OCI-LY7 (cell line): Measurements from ENCODE around the gene MED22. TPM values are rescaled to one million over a fixed set of nuclear protein-coding genes. Genes with fewer than 3 reads are reported as not detected.
A peak's percentile ranks its signal among the peaks of the same experiment; 100 is the strongest.

Experiments
- BruUV-seq: library from RNA; stranded (reverse); fragments of 400-500 nt; replicated peaks from 2 replicates; lab custom pipeline; 2021; lab: Mats Ljungman, UMichigan
- CTCF ChIA-PET: fragments of 300-600 bp; sonication (Branson Sonifier 250); formaldehyde crosslinking; loops from one replicate; lab custom pipeline; 2022; ENCODE audit warnings: antibody characterized with exemption; ENCODE audit not compliant: unreplicated experiment; lab: Charles Lee
- POLR2A ChIA-PET: fragments of 300-600 bp; sonication (Branson Sonifier 250); formaldehyde crosslinking; loops from one replicate; lab custom pipeline; 2022; ENCODE audit warnings: antibody characterized with exemption; lab: Charles Lee
- DNase-seq: peaks from one replicate; pipeline ENCODE4 v3.0.0-alpha.2; 2015; ENCODE audit warnings: low spot score
- H2AFZ ChIP-seq: fragments of 200-600 bp; sonication (generic), shearing (Covaris generic); 2 replicates; pipeline ENCODE4 v1.6.1; 2014; ENCODE audit warnings: mild to moderate bottlenecking, antibody characterized with exemption, low read length, moderate library complexity
- H3K27ac ChIP-seq: fragments of 200-600 bp; sonication (generic); 2 replicates; pipeline ENCODE4 v1.5.1; 2014; ENCODE audit warnings: mixed run types, low read depth, mild to moderate bottlenecking, moderate library complexity, low read length, inconsistent platforms; ENCODE audit not compliant: poor library complexity, severe bottlenecking
- H3K36me3 ChIP-seq: fragments of 200-600 bp; sonication (generic); 2 replicates; pipeline ENCODE4 v1.6.1; 2014; ENCODE audit warnings: mild to moderate bottlenecking, antibody characterized with exemption, low read length, moderate library complexity, mixed read lengths; ENCODE audit not compliant: insufficient read depth
- H3K4me1 ChIP-seq: fragments of 200-600 bp; sonication (generic); 2 replicates; pipeline ENCODE4 v1.5.1; 2014; ENCODE audit warnings: mild to moderate bottlenecking, low read length; ENCODE audit not compliant: insufficient read depth, poor library complexity, severe bottlenecking
- H3K4me2 ChIP-seq: fragments of 200-600 bp; sonication (generic); 2 replicates; pipeline ENCODE4 v1.6.1; 2014; ENCODE audit warnings: mild to moderate bottlenecking, low read length
- H3K4me3 ChIP-seq: fragments of 200-600 bp; sonication (generic); 2 replicates; pipeline ENCODE4 v1.5.1; 2014; ENCODE audit warnings: mild to moderate bottlenecking, low read depth, low read length; ENCODE audit not compliant: poor library complexity, severe bottlenecking
- H3K79me2 ChIP-seq: fragments of 200-600 bp; sonication (generic); 2 replicates; pipeline ENCODE4 v1.6.1; 2016; ENCODE audit warnings: low read depth, mild to moderate bottlenecking, low read length, moderate library complexity, mixed read lengths; ENCODE audit not compliant: insufficient read depth
- H3K9me2 ChIP-seq: fragments of 200-600 bp; sonication (generic); 2 replicates; pipeline ENCODE4 v1.6.1; 2016; ENCODE audit warnings: mild to moderate bottlenecking, low read length, mixed read lengths; ENCODE audit not compliant: insufficient read depth
- H3K9me3 ChIP-seq: fragments of 200-600 bp; sonication (generic); 2 replicates; pipeline ENCODE4 v1.6.1; 2014; ENCODE audit warnings: mild to moderate bottlenecking, mixed run types, low read length, mixed read lengths
- H4K20me1 ChIP-seq: fragments of 200-600 bp; sonication (generic); 2 replicates; pipeline ENCODE4 v1.6.1; 2014; ENCODE audit warnings: mild to moderate bottlenecking, antibody characterized with exemption, low read length, moderate library complexity, mixed read lengths; ENCODE audit not compliant: insufficient read depth
- EZH2phosphoT487 ChIP-seq: fragments of 200-600 bp; sonication (generic); IDR thresholded peaks from 2 replicates; pipeline ENCODE4 v1.6.1; 2018; ENCODE audit warnings: low read depth, borderline replicate concordance, mild to moderate bottlenecking, mixed run types, antibody characterized with exemption, low read length, moderate library complexity, mixed read lengths
- intact Hi-C: fragments of 100-400 bp; cut with micrococcal nuclease; formaldehyde crosslinking; loops from one replicate; pipeline ENCODE4 v1.10.0; 2022; ENCODE audit not compliant: unreplicated experiment
- total RNA-seq, 2 experiments: library from RNA; depleted of rRNA in 1 of 2; stranded (reverse); fragments of >200 nt in 1 of 2; shearing (Covaris generic) in 1 of 2; gene quantifications; 2 replicates each; pipeline ENCODE4 v1.2.3, GENCODE V29; 2014 to 2022
- TF ChIP-seq, protein P1 (sequence below): fragments of 200-600 bp; sonication (generic); conservative IDR thresholded peaks from 2 replicates; pipeline ENCODE4 v1.5.1; 2014; ENCODE audit warnings: mild to moderate bottlenecking, antibody characterized with exemption, low read length, moderate library complexity, mixed read lengths

MED22 gene
- total RNA-seq, 2 experiments from 2014 or later = 52.0 to 62.1 TPM

DNA sequence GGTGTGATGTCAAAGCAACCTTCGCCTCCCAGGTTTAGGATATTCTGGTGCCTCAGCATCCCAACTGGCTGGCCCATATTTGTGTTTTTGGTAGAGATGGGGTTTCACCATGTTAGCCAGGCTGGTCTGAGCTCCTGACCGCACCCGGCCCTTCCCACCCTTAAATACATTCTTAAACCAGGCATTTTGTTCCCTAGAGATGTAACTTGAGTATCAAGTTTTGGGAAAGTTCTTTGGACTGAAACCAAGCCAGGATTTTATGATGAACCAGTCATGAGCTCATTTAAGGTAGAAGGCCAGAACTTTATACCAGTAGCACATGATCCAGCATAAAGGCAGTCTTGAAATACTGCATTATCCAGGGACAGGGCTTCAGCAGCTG lies 3.6 kb upstream of the MED22 start:
- Histone ChIP-seq H3K9me2 (no peaks in the 10 kb centered on the region), H3K9me3 (no peaks in the 10 kb centered on the region), H3K27ac (no peak overlapping the region), H4K20me1 (peaks cover 17% of the 10 kb centered on the region), H3K79me2 (peaks cover 45% of the 10 kb centered on the region), H3K36me3 (peaks cover 61% of the 10 kb centered on the region), H2AFZ (no peak overlapping the region), H3K4me3 (no peak overlapping the region), H3K4me1 (peaks cover 50% of the 10 kb centered on the region), H3K4me2 (no peak overlapping the region)
- no peak for DNase-seq
- intact Hi-C loops = loop anchor here (5.0 kb wide), 1 partner anchor 126 kb away; the partner anchor contains the start of gene SLC2A6
- ChIA-PET POLR2A (no interaction called here), CTCF (no interaction called here)
- TSS peak; percentile 23 for BruUV-seq
- no peak for TF ChIP-seq EZH2phosphoT487
- TF ChIP-seq, protein P1, sequence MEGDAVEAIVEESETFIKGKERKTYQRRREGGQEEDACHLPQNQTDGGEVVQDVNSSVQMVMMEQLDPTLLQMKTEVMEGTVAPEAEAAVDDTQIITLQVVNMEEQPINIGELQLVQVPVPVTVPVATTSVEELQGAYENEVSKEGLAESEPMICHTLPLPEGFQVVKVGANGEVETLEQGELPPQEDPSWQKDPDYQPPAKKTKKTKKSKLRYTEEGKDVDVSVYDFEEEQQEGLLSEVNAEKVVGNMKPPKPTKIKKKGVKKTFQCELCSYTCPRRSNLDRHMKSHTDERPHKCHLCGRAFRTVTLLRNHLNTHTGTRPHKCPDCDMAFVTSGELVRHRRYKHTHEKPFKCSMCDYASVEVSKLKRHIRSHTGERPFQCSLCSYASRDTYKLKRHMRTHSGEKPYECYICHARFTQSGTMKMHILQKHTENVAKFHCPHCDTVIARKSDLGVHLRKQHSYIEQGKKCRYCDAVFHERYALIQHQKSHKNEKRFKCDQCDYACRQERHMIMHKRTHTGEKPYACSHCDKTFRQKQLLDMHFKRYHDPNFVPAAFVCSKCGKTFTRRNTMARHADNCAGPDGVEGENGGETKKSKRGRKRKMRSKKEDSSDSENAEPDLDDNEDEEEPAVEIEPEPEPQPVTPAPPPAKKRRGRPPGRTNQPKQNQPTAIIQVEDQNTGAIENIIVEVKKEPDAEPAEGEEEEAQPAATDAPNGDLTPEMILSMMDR = no peak

DNA sequence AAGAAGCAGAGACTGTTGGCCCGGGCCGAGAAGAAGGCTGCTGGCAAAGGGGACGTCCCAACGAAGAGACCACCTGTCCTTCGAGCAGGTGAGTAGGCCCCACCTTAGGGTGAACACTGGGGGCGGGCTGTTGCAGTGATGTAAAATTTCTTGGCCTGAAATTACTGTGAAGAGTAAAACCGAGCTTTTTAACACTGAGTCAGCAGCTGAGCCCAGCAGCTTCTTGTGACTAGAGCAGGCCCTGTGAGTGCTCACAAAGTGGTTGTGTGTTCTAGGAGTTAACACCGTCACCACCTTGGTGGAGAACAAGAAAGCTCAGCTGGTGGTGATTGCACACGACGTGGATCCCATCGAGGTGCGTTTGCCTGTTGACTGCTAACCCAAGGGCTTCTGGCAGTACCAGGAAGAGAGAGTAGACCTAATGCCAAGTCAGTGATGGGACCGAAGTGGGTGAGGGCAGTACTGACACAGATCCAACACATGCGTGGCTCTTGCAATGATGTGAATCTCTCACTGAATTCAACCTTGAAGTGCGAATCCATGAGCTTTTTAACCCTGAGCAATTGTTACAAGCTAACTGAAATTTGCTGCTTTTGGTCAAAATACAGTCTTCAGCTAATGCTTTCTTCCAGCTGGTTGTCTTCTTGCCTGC lies 2.2 kb upstream of the MED22 start:
- Histone ChIP-seq H4K20me1 (peaks cover 17% of the 10 kb centered on the region), H2AFZ (no peak overlapping the region), H3K27ac (peak overlapping the region; percentile 87), H3K9me2 (no peaks in the 10 kb centered on the region), H3K79me2 (peaks cover 50% of the 10 kb centered on the region), H3K4me2 (peak overlapping the region; percentile 99), H3K9me3 (no peaks in the 10 kb centered on the region), H3K36me3 (peaks cover 75% of the 10 kb centered on the region), H3K4me1 (peaks cover 54% of the 10 kb centered on the region), H3K4me3 (peak overlapping the region; percentile 99)
- no TSS peak for BruUV-seq
- POLR2A ChIA-PET = interaction anchor here (0.8 kb wide), 1 partner anchor 109 kb away, joined by 4 read pairs; the partner anchor contains the start of gene CACFD1
- no peak for DNase-seq
- TF ChIP-seq, protein P1 = no peak
- no peak for TF ChIP-seq EZH2phosphoT487
- intact Hi-C loops = loop anchor here (2.0 to 5.0 kb wide), 3 partner anchors 67 to 137 kb away; partner anchors contain the start of genes REXO4 and SLC2A6
- CTCF ChIA-PET = no interaction called here
